NCI-H187 (cell line): ENCODE results near the gene SLC10A4.

Experiments used
- DNase-seq, 2 experiments: peaks; one replicate each; lab custom pipeline; 2025; lab: John Stamatoyannopoulos, UW

The SLC10A4 gene

GRCh38 chr4:48489683-48490011, 6.5 kb downstream of the SLC10A4 start:
- no peak for DNase-seq

DNA sequence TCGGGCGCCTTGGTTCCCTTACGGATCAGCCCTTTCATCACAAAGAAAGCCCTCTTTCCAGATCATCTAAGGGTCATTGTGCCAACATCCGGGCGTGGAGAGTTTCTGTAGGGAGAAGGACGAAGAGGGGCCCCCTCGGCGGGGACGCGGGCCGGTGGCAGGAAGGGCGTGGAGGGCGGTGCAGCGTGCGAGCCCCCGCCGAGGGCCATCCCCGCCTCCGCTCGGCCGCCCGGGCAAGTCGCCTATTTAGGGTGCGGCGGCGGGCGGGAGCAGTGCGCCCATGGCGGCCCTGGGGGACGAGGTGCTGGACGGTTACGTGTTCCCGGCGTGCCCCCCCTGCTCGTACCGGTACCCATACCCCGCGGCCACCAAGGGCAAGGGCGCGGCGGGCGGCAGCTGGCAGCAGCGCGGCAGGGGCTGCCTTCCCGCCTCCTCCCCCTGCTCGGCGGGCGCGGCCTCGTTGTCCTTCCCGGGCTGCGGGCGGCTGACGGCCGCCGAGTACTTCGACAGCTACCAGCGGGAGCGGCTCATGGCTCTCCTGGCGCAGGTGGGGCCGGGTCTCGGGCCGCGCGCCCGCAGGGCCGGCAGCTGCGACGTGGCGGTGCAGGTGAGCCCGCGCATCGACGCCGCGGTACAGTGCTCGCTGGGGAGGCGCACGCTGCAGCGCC, 7.0 kb downstream of the SLC10A4 start, which contains the start of gene ZAR1:
TSS of gene ZAR1 (plus strand) at position 241 of the 668 bp plus-strand sequence. CDS start at position 281, 40 bp downstream.
- DNase-seq: no peak

DNA sequence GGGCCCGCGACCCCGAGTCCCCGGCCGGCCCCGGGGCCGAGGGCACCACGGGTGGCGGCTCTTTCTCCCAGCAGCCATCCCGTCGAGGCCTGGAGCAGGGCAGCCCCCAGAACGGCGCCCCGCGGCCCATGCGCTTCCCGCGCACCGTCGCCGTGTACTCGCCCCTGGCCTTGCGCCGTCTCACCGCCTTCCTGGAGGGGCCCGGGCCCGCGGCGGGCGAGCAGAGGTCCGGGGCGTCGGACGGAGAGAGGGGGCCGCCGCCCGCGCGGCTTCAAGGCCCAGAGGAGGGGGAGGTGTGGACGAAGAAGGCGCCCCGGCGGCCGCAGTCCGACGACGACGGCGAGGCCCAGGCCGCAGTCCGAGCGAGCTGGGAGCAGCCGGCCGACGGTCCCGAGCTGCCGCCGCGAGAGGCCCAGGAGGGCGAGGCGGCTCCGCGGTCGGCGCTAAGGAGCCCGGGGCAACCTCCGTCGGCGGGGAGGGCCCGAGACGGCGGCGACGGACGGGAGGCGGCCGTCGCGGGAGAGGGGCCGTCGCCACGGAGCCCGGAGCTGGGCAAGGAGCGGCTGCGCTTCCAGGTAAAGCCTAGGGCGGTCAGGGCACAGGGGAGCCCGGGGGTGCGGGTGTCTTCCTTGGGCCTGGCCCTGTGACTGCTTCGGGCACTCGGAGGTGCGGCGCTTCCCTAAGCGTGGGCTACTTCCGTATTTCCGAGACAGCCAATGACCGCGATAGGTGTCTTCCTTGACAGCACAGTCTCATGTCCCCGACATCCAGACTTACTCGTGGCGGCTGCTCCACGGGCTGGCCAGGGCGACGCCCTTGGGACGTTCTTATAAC, 7.8 kb downstream of the SLC10A4 start:
- no peak for DNase-seq

DNA sequence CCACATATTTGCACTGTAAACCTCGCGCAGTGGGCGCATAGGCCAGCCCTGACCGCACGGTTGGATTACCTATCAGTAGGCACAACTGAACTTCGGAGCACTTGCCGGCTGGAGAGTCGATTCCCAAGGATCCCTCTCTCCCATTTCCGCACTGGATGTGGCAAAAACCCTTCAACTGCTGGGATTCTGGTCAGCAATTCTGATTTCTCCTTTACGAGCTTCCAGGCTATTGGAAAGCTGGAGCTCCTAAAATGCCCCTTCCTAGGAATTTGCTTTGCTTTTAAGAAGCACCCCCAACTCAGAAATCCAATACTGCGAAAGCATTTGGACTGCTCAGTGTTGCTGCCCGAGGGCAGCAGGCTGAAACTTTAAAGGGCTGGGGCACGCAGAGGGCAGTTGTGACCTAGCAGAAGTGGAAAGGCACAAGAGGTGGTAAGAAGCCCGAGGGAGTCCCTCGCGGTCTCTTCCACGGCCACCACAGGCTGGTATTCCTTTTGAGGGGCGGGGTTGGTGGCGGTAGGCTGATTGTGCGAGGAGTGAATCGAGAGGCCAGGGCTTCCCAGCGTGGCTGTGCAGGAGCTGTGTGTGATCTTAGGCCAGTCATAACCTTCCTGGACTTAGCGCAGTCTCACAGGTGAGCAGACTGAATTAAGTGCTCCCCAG, 8.5 kb downstream of the SLC10A4 start:
- no peak for DNase-seq

GRCh38 chr4:48493452-48494100, 10.4 kb downstream of the SLC10A4 start:
- DNase-seq: peak; percentile 21 to 41

GRCh38 chr4:48495941-48496340, 12.8 kb downstream of the SLC10A4 start:
- DNase-seq: no peak

DNA sequence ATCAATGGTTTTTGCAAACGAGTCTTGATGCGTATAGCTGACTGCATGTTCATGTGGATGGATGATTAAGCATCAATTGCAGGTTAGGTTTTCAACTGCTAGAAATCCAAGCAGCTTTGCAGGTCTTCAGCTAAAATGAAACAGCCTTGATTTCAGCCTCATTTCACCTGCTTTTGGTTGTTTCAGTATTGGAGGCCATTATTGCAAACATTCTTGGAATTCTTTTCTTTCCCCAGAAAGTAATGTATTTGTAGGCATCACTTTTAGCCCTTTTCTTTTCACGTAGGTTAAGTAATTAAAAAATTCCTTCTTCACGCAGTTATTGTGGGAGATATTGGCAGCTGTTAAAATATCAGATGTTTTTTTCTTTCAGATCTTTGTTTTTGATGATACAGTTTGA, 15.8 kb downstream of the SLC10A4 start:
- DNase-seq: no peak

- DNase-seq: no peak
These were observed 16.5 kb downstream of the SLC10A4 start for GRCh38 chr4:48499551-48500066.

DNA sequence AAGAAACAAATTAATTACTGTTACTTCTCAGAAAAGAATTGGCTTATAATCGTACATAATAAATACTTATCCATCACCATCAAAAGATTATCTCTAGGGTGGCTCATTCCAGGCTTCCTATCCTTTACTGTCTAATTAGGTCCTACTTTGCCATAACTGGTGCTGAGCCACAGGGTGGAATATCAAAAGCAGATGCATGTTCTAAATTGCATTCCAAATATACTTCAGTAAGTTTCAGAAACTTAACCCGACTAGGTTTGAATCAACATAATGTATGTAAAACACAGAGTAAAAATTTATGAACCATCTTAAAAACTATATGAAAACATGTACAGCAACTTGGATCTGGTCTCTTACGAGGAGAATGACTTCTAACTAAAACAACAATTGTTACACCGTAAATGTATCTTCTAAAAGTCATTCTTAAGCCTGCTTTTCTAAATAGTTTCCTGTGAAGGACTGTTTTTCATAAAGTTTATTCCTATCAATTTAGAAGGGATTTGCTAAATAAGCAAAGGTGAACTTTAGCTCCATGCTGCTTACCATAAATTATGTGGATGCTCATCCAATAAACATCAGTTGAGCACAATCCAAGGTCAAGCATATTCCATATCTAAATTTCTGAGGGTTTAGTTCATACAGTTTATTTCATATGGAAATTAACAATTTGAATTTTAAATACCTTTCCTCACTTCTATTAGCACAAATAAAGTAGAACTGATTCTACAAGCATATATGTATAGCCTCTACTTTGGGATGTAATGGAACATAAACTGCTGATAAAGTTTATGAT, 20.3 kb downstream of the SLC10A4 start:
- DNase-seq: no peak

DNA sequence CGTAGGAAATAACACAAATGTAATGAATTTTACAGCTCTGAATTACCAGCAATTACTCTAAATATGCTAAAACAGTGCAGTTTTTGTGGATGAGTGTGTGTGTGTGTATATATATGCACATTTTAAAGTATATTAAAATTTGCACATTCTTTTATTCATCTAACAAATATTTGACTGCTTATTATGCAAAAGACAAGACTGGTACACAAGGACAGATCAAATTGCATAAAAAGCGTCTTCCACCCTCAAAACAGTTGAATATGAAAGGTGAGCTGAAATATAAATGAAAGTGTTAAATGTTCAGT, 20.8 kb downstream of the SLC10A4 start:
- no peak for DNase-seq

DNA sequence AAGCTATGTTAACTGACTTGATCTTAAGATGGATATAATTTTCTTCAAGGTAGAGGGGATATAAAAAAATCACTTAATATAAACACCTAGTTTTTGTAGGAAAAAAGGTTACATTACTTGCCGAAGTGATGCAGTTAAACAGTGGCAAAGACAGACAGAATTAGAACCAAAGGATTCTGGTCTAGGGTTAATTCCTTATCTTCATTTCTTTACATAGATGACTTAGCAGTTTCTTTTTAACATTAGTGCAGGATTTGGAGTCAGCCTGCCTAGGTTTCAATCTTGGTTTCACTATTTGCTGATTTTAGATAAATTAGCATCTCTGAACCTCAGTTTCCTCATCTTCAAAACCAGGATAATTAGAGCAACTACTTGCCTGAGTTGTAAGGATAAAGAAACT, 21.2 kb downstream of the SLC10A4 start:
- DNase-seq: no peak

GRCh38 chr4:48506716-48507115, 23.6 kb downstream of the SLC10A4 start:
- DNase-seq: no peak

DNA sequence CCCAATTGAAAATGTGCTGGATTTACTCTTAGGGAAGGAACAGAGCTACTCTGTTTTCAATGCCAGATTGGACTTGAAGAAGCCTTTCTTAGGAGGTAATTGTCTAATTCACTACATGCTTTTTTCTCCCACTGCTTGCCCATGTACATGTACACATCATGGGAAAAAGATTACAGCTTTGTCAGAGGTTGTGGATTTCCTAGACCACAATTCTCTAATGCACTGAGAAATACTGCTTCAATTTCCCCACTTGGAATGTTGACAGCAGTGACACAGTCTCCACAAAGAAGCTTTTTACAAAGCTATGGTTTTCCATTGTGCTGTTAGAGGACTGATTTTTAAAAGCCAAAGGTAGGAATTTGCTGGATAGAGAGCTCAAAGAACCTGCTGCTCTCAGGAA, 26.4 kb downstream of the SLC10A4 start:
- DNase-seq: no peak

GRCh38 chr4:48518143-48518542, 35.0 kb downstream of the SLC10A4 start:
- no peak for DNase-seq

- DNase-seq: no peak
These were observed 43.3 kb downstream of the SLC10A4 start for GRCh38 chr4:48526406-48526805.

GRCh38 chr4:48538358-48538757, 55.2 kb downstream of the SLC10A4 start:
- DNase-seq: no peak
